ENCODE measurements around the gene SMPDL3B. TPM values are rescaled to one million over a fixed set of nuclear protein-coding genes. Genes with fewer than 3 reads are reported as not detected.

SMPDL3B gene
- total RNA-seq, 2 donors from 2014 or later = 10.1 to 11.8 TPM

GRCh38 chr1:27931184-27931583 lies 3.6 kb upstream of the SMPDL3B start:
- Histone ChIP-seq H3K27ac (ENCODE audit: low read depth, low read length) (no peak overlapping the region), H3K27me3 (ENCODE audit: control insufficient read depth, insufficient read depth, low read length, poor library complexity, severe bottlenecking) (no peaks in the 10 kb centered on the region), H3K4me3 (ENCODE audit: low read length) (no peak overlapping the region), H3K9me3 (ENCODE audit: control insufficient read depth, low read length) (no peaks in the 10 kb centered on the region), H3K36me3 (ENCODE audit: control insufficient read depth, insufficient read depth, low read length) (no peaks in the 10 kb centered on the region), H3K9ac (ENCODE audit: extremely low read depth, low read length, poor library complexity, severe bottlenecking) (no peak overlapping the region), H3K4me1 (ENCODE audit: control insufficient read depth, insufficient read depth, low read length) (no peaks in the 10 kb centered on the region)
- no peaks in the 10 kb centered on the region for H3K9me3 Mint-ChIP-seq
- H3K27me3 Mint-ChIP-seq (ENCODE audit: insufficient read depth) = peaks cover 6% of the 10 kb centered on the region
- 95% methylated on average over 6 of the region's 6 CpGs; no CpG with 5 or more reads in 1 of the 2 experiments for WGBS, 2 experiments (ENCODE audit: insufficient coverage in 1 of 2, insufficient read length in 1 of 2)
- no peak for DNase-seq
- H3K36me3 Mint-ChIP-seq (ENCODE audit: low read depth) = no peaks in the 10 kb centered on the region
- H3K4me1 Mint-ChIP-seq = peaks cover 18% of the 10 kb centered on the region
- no peak for TF ChIP-seq CTCF (conservative IDR thresholded peaks at IDR 0.05)
- no peak overlapping the region for H3K4me3 Mint-ChIP-seq
- no peak overlapping the region for H3K27ac Mint-ChIP-seq

GRCh38 chr1:27931759-27932158 lies 3.0 kb upstream of the SMPDL3B start:
- Mint-ChIP-seq H3K4me1 (peaks cover 18% of the 10 kb centered on the region), H3K36me3 (ENCODE audit: low read depth) (no peaks in the 10 kb centered on the region)
- WGBS, 2 experiments (ENCODE audit: insufficient coverage in 1 of 2, insufficient read length in 1 of 2) = 80 to 93% methylated on average over 1 to 4 of the region's 4 CpGs

DNA sequence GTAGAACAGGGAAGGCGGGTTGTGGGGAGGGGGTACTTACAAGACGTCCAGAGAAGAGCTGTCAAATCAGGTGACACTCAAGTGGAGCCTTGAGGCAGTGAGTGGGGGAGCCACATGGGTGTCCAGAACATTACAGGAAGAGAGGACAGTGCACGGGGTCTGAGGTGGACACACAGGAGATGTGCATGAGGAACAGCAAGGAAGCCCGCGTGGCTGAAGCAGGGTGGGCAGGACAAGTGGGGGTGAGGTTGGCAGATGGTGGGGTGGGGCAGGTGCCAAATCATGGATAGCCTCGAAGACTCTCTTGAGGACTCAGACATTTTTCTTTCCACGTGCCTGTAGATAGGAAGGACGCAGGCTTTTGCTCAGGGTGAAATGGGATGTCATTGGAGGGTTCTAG lies 921 bp downstream of the SMPDL3B start:
- H3K27ac Mint-ChIP-seq = no peak overlapping the region
- no peak for DNase-seq

More at GRCh38 chr1:27931759-27932158, 3.0 kb upstream of the SMPDL3B start:
- H3K4me1 ChIP-seq (ENCODE audit: control insufficient read depth, insufficient read depth, low read length) = no peaks in the 10 kb centered on the region
- H3K9ac ChIP-seq (ENCODE audit: extremely low read depth, low read length, poor library complexity, severe bottlenecking) = no peak overlapping the region
- TF ChIP-seq CTCF (conservative IDR thresholded peaks at IDR 0.05) = no peak
- no peaks in the 10 kb centered on the region for H3K36me3 ChIP-seq (ENCODE audit: control insufficient read depth, insufficient read depth, low read length)
- H3K9me3 ChIP-seq (ENCODE audit: control insufficient read depth, low read length) = no peaks in the 10 kb centered on the region
- H3K4me3 ChIP-seq (ENCODE audit: low read length) = no peak overlapping the region
- Mint-ChIP-seq H3K9me3 (no peaks in the 10 kb centered on the region), H3K4me3 (no peak overlapping the region), H3K27me3 (ENCODE audit: insufficient read depth) (peaks cover 6% of the 10 kb centered on the region), H3K27ac (no peak overlapping the region)
- H3K27me3 ChIP-seq (ENCODE audit: control insufficient read depth, insufficient read depth, low read length, poor library complexity, severe bottlenecking) = no peaks in the 10 kb centered on the region
- H3K27ac ChIP-seq (ENCODE audit: low read depth, low read length) = no peak overlapping the region
- no peak for DNase-seq

More for the DNA sequence above, 921 bp downstream of the SMPDL3B start:
- H3K9ac ChIP-seq (ENCODE audit: extremely low read depth, low read length, poor library complexity, severe bottlenecking) = peak overlapping the region; percentile 68
- no peaks in the 10 kb centered on the region for H3K27me3 ChIP-seq (ENCODE audit: control insufficient read depth, insufficient read depth, low read length, poor library complexity, severe bottlenecking)
- no peaks in the 10 kb centered on the region for H3K36me3 ChIP-seq (ENCODE audit: control insufficient read depth, insufficient read depth, low read length)
- H3K27ac ChIP-seq (ENCODE audit: low read depth, low read length) = no peak overlapping the region
- Mint-ChIP-seq H3K9me3 (no peaks in the 10 kb centered on the region), H3K4me3 (peak overlapping the region; percentile 66), H3K36me3 (ENCODE audit: low read depth) (peaks cover 3% of the 10 kb centered on the region), H3K4me1 (peaks cover 32% of the 10 kb centered on the region), H3K27me3 (ENCODE audit: insufficient read depth) (peaks cover 6% of the 10 kb centered on the region)
- H3K9me3 ChIP-seq (ENCODE audit: control insufficient read depth, low read length) = no peaks in the 10 kb centered on the region
- WGBS, 2 experiments (ENCODE audit: insufficient coverage in 1 of 2, insufficient read length in 1 of 2) = 85 to 86% methylated on average over 7 to 8 of the region's 8 CpGs
- H3K4me1 ChIP-seq (ENCODE audit: control insufficient read depth, insufficient read depth, low read length) = no peaks in the 10 kb centered on the region
- H3K4me3 ChIP-seq (ENCODE audit: low read length) = peak overlapping the region; percentile 84
- no peak for TF ChIP-seq CTCF (conservative IDR thresholded peaks at IDR 0.05)

Measured in endodermal cell (in vitro differentiated cells).